SHP77 treated with DMSO at 0.1 percent for 48 hours (cell line): ENCODE results near the gene CTSE.
"Not testable (repeated sequence)": the region's sequence is repeated elsewhere in the genome, so short reads cannot be mapped to it uniquely, and the experiment has no call there.

Source experiments
- DNase-seq: peaks from one replicate; lab custom pipeline; 2025; lab: John Stamatoyannopoulos, UW

The CTSE gene

GRCh38 chr1:206014601-206015000, 9.1 kb downstream of the CTSE start:
- no peak for DNase-seq

GRCh38 chr1:206013026-206013795, 10.5 kb downstream of the CTSE start:
- DNase-seq: no peak

GRCh38 chr1:206012086-206012859, 11.4 kb downstream of the CTSE start:
- DNase-seq: no peak

- DNase-seq: no peak
These were observed 12.6 kb downstream of the CTSE start for GRCh38 chr1:206011057-206011456.

- DNase-seq: no peak
These were observed 13.6 kb downstream of the CTSE start for GRCh38 chr1:206010060-206010459.

DNA sequence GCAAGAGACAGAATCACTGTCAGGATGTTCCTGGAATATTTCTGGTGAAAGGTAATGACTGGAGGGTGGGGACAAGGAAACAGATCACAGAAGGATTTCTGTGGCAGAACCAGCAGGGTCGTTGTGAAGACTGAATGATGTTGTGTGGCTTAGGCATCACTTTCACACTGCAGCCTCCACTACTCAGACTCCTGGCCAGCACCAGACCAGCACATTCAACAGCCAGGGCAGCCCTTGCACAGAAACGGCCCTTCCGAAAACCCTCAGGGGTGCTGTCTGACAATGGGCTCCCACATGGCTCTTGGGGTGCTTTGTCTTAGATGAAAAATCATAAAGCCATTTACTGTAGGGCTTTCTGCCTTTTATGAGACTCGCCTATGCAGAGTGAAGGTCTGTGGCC, 16.7 kb downstream of the CTSE start:
- no peak for DNase-seq

- no peak for DNase-seq
These were observed 17.9 kb downstream of the CTSE start for GRCh38 chr1:206005778-206006180.

GRCh38 chr1:206005234-206005633, 18.5 kb downstream of the CTSE start:
- DNase-seq: no peak

GRCh38 chr1:206004826-206005225, 18.9 kb downstream of the CTSE start:
- DNase-seq: no peak

DNA sequence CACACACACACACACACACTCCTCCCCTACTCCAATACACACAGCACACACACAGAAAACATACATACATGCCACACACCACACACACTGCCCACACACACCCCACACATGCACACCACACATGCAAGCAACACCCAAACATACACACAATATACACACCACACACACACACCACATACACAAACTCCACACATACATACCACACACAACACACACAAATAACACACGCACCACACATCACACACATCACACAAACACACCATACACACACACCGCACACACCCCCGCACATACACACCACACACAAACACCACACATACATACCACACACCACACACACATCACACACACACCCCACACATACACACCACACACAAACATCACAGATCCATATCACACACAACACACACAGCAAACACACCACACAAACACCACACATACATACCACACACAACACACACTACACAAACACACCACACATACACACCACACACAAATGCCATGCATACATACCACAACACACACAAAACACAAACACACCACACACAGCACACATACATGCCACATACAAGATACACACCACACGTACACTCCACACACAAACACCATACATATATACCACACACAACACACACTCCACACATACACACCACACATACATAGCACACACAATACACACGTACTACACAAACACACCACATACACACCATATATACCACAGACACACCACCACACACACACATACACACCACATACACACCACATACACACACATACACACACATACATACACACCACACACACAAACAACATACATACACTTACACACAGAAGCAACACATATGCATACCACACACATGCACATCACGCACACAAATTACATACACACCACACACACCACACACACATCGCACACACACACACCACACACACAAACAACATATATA, 19.6 kb downstream of the CTSE start:
- DNase-seq: no peak

DNA sequence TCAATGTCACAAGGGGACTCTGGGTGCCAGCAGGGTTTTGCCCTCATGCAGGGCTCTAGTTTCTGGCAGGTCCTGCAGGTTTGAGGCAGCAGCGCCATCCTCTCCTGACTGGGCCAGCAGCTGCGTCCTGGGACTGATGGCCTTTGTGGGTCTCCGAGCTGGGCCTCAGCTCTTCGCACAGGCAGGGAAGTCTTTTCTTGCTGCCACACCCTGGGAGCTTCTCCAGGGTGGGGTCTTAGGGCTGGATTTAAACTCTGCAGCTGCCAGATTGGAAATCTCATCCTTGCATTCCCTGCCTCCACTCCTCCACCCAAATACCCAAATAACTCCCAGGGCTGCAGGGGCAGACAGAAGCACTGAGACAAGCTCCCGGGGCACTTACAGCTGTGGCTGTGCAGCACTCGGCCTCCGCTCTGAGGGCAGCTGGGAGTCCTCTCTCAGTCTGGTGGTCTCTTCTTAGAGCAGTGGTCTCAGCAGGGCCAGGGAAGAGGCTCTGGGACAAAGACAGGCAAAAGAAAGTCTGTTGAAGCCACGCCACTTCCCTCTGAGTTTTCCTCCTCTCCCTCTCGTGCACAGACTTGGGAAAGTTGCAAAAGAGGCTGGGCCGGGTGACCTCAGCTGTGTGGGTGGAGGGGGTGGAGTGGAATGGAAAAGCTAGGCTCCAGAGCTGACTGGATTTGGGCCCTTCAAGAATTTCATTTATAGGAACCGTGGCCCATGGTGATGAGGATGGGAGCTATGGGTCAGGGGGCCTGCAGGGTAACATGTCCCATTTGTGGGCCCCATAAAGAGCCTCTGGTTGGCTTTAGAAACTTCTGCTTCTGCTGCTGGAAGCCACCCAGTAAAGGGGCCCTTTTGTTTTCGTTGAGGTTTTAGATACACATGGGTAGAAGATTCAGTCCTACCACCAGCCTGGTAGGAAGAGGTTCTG, 20.6 kb downstream of the CTSE start, which contains the start of gene RAB7B:
RAB7B (minus strand) TSS at position 525 of the 931 bp plus-strand sequence. CDS start 9,260 bp downstream, outside the sequence.
- DNase-seq: no peak

- DNase-seq: no peak
These were observed 21.5 kb downstream of the CTSE start for GRCh38 chr1:206002160-206002559.

- DNase-seq: no peak
These were observed 22.2 kb downstream of the CTSE start for GRCh38 chr1:206001476-206001888.

DNA sequence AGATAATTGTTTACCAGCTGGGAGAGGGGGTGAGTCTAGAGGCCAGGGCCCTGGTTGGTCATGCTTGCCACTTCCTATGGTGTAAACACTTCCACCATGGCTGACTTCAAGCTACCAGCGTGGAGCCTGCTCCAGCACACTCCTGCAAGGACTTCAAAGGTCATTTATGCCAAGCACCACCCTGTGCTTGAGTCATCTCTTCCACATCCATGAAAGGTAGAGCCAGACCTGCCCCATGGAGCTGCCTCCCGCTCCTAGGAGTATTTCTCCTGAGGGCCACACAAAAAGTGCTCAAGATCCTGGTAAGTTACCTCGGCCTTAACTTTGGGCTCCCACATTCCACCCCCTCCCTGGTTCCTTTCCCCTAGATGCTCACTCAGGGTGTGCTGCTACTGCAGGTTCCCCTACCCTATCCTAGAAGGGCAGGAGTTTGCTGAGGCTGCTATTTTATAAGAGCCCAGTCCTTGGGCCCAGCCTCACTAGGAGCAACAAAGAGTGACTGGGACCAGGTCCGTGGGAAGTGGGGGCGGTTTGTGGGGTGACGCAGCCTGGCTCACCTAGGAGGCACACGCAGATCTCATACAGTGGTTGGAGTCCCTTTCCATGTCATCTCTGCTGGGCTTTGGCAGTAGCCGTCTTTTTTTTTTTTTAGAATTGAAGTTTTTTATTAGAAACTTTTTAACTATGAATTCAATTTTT, 22.9 kb downstream of the CTSE start:
- no peak for DNase-seq

DNA sequence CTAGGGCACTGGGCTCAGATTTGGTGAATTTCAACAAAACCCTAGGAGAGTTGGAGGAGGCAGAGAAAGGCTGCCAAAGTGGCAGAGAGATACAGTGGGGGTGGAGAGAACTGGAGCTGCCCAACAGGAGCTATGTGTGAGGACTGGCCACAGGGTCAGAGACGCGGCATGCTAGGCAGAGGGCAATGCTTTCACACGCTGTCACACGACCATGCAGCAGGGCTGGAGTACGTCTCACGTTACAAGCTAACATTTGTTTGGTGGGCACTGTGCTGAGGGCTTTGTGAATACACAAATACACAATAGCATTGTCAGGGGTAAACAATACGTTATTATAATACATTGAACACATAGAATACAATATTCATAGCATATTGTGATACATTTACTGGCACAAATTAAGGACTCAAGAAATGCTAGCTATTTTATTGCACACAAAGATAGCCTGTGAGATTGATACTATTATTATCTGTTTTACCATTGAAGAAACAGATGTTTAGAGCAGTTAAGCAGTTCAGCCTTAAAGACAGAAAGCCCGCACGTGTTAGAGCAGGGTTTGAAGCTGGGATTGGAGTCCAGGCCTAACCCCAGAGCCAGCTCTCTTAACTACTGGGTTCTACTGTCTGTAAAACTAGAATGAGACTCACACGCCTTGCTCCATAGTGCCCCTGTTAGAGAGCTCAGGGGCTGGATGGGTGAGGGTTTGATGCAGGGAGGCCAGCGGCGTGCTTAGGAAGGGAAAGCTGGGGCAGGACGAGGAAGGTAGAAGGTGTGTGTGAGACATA, 25.0 kb downstream of the CTSE start:
- DNase-seq: no peak

DNA sequence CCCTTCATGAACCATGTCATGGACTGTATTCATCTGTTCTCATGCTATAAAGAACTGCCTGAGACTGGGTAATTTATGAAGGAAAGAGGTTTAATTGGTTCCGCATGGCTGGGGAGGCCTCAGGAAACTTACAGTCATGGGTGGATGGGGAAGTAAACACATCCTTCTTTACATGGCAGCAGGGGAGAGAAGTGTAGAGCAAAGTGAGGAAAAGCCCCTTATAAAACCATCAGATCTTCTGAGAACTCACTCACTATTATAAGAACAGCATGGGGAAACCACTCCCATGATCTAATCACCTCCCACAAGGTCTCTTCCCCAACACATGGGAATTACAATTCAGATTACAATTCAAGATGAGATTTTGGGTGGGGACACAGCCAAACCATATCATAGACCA, 27.1 kb downstream of the CTSE start:
- not testable (repeated sequence) for DNase-seq

- DNase-seq: no peak
These were observed 29.3 kb downstream of the CTSE start for GRCh38 chr1:205994346-205994745.

DNA sequence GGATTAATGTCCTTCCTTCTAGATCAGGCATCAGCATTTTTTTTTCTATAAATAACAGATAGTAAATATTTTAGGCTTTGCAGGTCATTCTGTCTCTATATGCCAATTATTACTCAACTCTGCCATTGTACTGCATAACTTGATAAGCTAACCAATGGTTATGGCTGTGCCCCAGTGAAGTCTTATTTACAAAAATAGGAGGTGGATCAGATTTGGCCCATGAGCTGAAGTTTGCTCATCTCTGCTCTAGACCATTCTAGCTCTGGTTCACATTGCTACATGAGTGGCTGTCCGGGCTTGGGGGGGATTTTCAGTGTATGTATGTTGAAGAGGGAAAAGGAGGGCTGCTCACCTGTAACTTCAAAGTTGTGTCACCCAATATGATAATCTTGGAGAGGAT, 30.6 kb downstream of the CTSE start:
- no peak for DNase-seq

- DNase-seq: no peak
These were observed 31.3 kb downstream of the CTSE start for GRCh38 chr1:205992218-205992882.
